GM12878 (cell line): ENCODE measurements around the gene FCN2. TPM values are rescaled to one million over a fixed set of nuclear protein-coding genes. Genes with fewer than 3 reads are reported as not detected.

ENCODE experiments used
- ATAC-seq: fragments of 200-7000 bp; cut with Tn5 transposase; 3 replicates; pipeline ENCODE4 v1.9.1; 2020; ENCODE audit warnings: mild to moderate bottlenecking, moderate library complexity
- BruUV-seq: library from RNA; stranded (reverse); fragments of 400-500 nt; replicated peaks from 2 replicates; lab custom pipeline; 2021; lab: Mats Ljungman, UMichigan
- CTCF ChIA-PET: fragments of 300-600 bp; sonication (Branson Sonifier 250); formaldehyde crosslinking; extraction: SDS; loops from one replicate; lab custom pipeline; 2021; ENCODE audit warnings: inconsistent platforms; lab: Yijun Ruan, JAX
- POLR2A ChIA-PET: fragments of 350-600 bp; formaldehyde crosslinking; extraction: SDS; loops from one replicate; lab custom pipeline; 2021; ENCODE audit warnings: inconsistent platforms; lab: Charles Lee
- RAD21 ChIA-PET: fragments of 300-600 bp; sonication (Branson Sonifier 250); formaldehyde crosslinking; loops from one replicate; lab custom pipeline; 2023; ENCODE audit warnings: antibody characterized with exemption; ENCODE audit not compliant: unreplicated experiment; lab: Charles Lee
- SMC1A ChIA-PET: fragments of 300-600 bp; sonication (Branson Sonifier 250); formaldehyde crosslinking; loops from one replicate; lab custom pipeline; 2023; ENCODE audit not compliant: unreplicated experiment, uncharacterized antibody; lab: Charles Lee
- DNase-seq: peaks from one replicate; pipeline ENCODE4 v3.0.0-alpha.2; 2011; ENCODE audit warnings: low read depth, low spot score
- FAIRE-seq: peaks from 3 replicates; lab custom pipeline; 2011; peaks lifted over from hg19 to GRCh38; lab: Jason Lieb, UNC
- H2AFZ ChIP-seq: 2 replicates; pipeline ENCODE4 v1.6.0; 2011; ENCODE audit warnings: low read depth, low read length, control low read depth; ENCODE audit not compliant: control insufficient read depth
- H3K27ac ChIP-seq: 2 replicates; pipeline ENCODE4 v1.5.1; 2011; ENCODE audit warnings: control low read depth; ENCODE audit not compliant: control insufficient read depth, insufficient read depth
- H3K27me3 ChIP-seq, 2 experiments: replicated peaks in 1 of 2; 2 replicates each; pipeline versions ENCODE4 v1.6.0 to v1.6.1; 2011; ENCODE audit warnings: low read length in 1 of 2; ENCODE audit not compliant: control insufficient read depth in 2 of 2, insufficient read depth in 2 of 2
- H3K36me3 ChIP-seq, 2 experiments: 2 replicates each; pipeline ENCODE4 v1.5.1; 2011; ENCODE audit warnings: low read length in 1 of 2; ENCODE audit not compliant: control insufficient read depth in 2 of 2, insufficient read depth in 2 of 2
- H3K4me1 ChIP-seq: 2 replicates; pipeline ENCODE4 v1.6.1; 2011; ENCODE audit warnings: mild to moderate bottlenecking, low read length, moderate library complexity, mixed read lengths; ENCODE audit not compliant: control insufficient read depth, insufficient read depth
- H3K4me2 ChIP-seq: 2 replicates; pipeline ENCODE4 v1.6.0; 2011; ENCODE audit warnings: control low read depth; ENCODE audit not compliant: control insufficient read depth, insufficient read depth
- H3K4me3 ChIP-seq: fragments of 200-600 bp; sonication (generic); 2 replicates; pipeline ENCODE4 v1.5.1; 2016
- H3K79me2 ChIP-seq: 2 replicates; pipeline ENCODE4 v1.6.0; 2011; ENCODE audit warnings: low read length; ENCODE audit not compliant: control insufficient read depth, insufficient read depth
- H3K9ac ChIP-seq: 2 replicates; pipeline ENCODE4 v1.8.0; 2011; ENCODE audit warnings: low read length, control low read depth, mixed read lengths; ENCODE audit not compliant: control insufficient read depth, insufficient read depth
- H3K9me3 ChIP-seq: replicated peaks from 3 replicates; pipeline ENCODE4 v1.5.1; 2011; ENCODE audit warnings: mild to moderate bottlenecking, low read length; ENCODE audit not compliant: control insufficient read depth, insufficient read depth
- H4K20me1 ChIP-seq: 2 replicates; pipeline ENCODE4 v1.6.0; 2011; ENCODE audit not compliant: control insufficient read depth, insufficient read depth
- EGR1 ChIP-seq, 2 experiments: IDR thresholded peaks; 1 replicate in 1 of 2; 2 replicates in 1 of 2; pipeline ENCODE4 v1.6.1; 2011 to 2012; ENCODE audit warnings: low read depth in 2 of 2, low read length in 2 of 2, borderline replicate concordance in 1 of 2, mild to moderate bottlenecking in 1 of 2, moderate library complexity in 1 of 2
- LARP7 ChIP-seq: fragments of 450-650 bp; IDR thresholded peaks from 2 replicates; pipeline ENCODE4 v1.6.1; 2017; ENCODE audit warnings: mild to moderate bottlenecking
- MYC ChIP-seq: IDR thresholded peaks from 2 replicates; pipeline ENCODE4 v1.6.1; 2011; ENCODE audit warnings: mild to moderate bottlenecking, low read length, moderate library complexity, inconsistent platforms; ENCODE audit not compliant: insufficient read depth, insufficient replicate concordance, insufficient read length, severe bottlenecking
- RAD51 ChIP-seq: fragments of 450-650 bp; IDR thresholded peaks from 2 replicates; pipeline ENCODE4 v1.6.1; 2016; ENCODE audit warnings: moderate library complexity, mild to moderate bottlenecking, inconsistent platforms
- RBBP5 ChIP-seq: fragments of 200-600 bp; sonication (generic); conservative IDR thresholded peaks from 2 replicates; pipeline ENCODE4 v1.6.1; 2016
- RELA ChIP-seq: fragments of 450-650 bp; IDR thresholded peaks from 2 replicates; pipeline ENCODE4 v1.8.0; 2014; ENCODE audit warnings: borderline replicate concordance; ENCODE audit not compliant: partially characterized antibody
- SIN3A ChIP-seq: IDR thresholded peaks from 2 replicates; pipeline ENCODE4 v1.6.1; 2012; ENCODE audit warnings: low read depth, low read length, improper control_type of control experiment
- TCF12 ChIP-seq: IDR thresholded peaks from 2 replicates; pipeline ENCODE4 v1.6.1; 2011; ENCODE audit warnings: low read depth, mild to moderate bottlenecking, low read length
- WGBS: methylation state at CpG from one replicate; pipeline ENCODE4 v1.1.6; 2016; ENCODE audit warnings: low lambda C conversion rate; ENCODE audit not compliant: insufficient replicate concordance, insufficient coverage; ENCODE audit errors: missing lambda C conversion rate; 5-methylcytosine and 5-hydroxymethylcytosine counted together
- in situ Hi-C: fragments of 300-500 bp; cut with MboI; formaldehyde crosslinking; loops from 9 replicates; pipeline ENCODE4 v1.14.3; 2018; ENCODE audit warnings: mixed read lengths
- intact Hi-C: fragments of 100-400 bp; cut with micrococcal nuclease; formaldehyde crosslinking; loops from one replicate; pipeline ENCODE4 v1.14.2; 2022; ENCODE audit not compliant: unreplicated experiment
- polyA plus RNA-seq, 11 experiments: library from polyadenylated mRNA; depleted of rRNA in 4 of 11; unstranded in 6 of 11; stranded (reverse) in 5 of 11; fragments of >200 nt; fragmentation: Nextera tagmentation in 4 of 11; fragmentation: Illumina TruSeq in 1 of 11; extraction: Ambion mirVana in 4 of 11; extraction: Trizol in 1 of 11; gene quantifications; 1 replicate in 1 of 11; 2 replicates in 10 of 11; pipeline versions ENCODE4 v1.2.1 to v1.2.3, GENCODE V29; 2011 to 2016; ENCODE audit warnings: inconsistent platforms in 2 of 11, missing spikeins in 2 of 11, low read depth in 1 of 11
- total RNA-seq, 4 experiments: library from RNA; depleted of rRNA in 3 of 4; stranded (reverse); fragments of >200 nt in 3 of 4; fragmentation: Illumina TruSeq in 1 of 4; extraction: Trizol in 1 of 4; gene quantifications; 2 replicates each; pipeline versions ENCODE4 v1.2.1 to v1.2.3, GENCODE V29; 2013 to 2021

The FCN2 gene
- total and polyA plus RNA-seq, 10 of the 15 experiments (the other 5 are each of a cell fraction or from before 2014, with no cell fraction given), result not detected

- peaks cover 6% of the 10 kb centered on the region; the same call in 1 of the 2 replicates for H3K4me1 ChIP-seq
- no peak overlapping the region for H3K9ac ChIP-seq
- RAD21 ChIA-PET, result no interaction called here
- peaks cover 4% of the 10 kb centered on the region; the same call in 2 of the 3 replicates for H3K9me3 ChIP-seq
- BruUV-seq, result no TSS peak
- ATAC-seq (no peak), DNase-seq (no peak), FAIRE-seq (no peak)
- H3K36me3 ChIP-seq, result no peaks in the 10 kb centered on the region
- H3K27me3 ChIP-seq, result no peaks in the 10 kb centered on the region
- intact Hi-C loops (no loop called here), in situ Hi-C loops (no loop called here)
- no peak overlapping the region for H2AFZ ChIP-seq
- WGBS, result 32% methylated on average over 8 of the region's 11 CpGs
- H4K20me1 ChIP-seq, result no peaks in the 10 kb centered on the region
- no peak overlapping the region for H3K4me3 ChIP-seq
- SMC1A ChIA-PET, result no interaction called here
- H3K27ac ChIP-seq, result no peak overlapping the region
- CTCF ChIA-PET, result no interaction called here
- POLR2A ChIA-PET, result no interaction called here
- TF ChIP-seq EGR1 (IDR thresholded peaks at IDR 0.05; ENCODE audit: borderline replicate concordance in 1 of 2, low read depth in 2 of 2, low read length in 2 of 2) (no peak), SIN3A (no peak), RAD51 (no peak), MYC (no peak), RELA (no peak), TCF12 (no peak), LARP7 (no peak), RBBP5 (no peak)
- H3K79me2 ChIP-seq, result no peaks in the 10 kb centered on the region
- no peak overlapping the region for H3K4me2 ChIP-seq
These were observed 10.3 kb upstream of the FCN2 start for GRCh38 chr9:134870301-134870694.
